GM21825 (cell line): ENCODE results near the gene RTP4.

Experiments
- ATAC-seq: cut with Tn5 transposase; IDR thresholded peaks from one replicate; pipeline ENCODE4 v1.9.1; 2021; ENCODE audit warnings: mild to moderate bottlenecking, moderate library complexity; ENCODE audit not compliant: unreplicated experiment

Gene RTP4, protein sequence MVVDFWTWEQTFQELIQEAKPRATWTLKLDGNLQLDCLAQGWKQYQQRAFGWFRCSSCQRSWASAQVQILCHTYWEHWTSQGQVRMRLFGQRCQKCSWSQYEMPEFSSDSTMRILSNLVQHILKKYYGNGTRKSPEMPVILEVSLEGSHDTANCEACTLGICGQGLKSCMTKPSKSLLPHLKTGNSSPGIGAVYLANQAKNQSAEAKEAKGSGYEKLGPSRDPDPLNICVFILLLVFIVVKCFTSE

GRCh38 chr3:187368251-187369088, at the start of gene RTP4:
Gene RTP4 (plus strand): TSS chr3:187368385. CDS start chr3:187368442, 57 bp downstream.
- peak; percentile 95 for ATAC-seq

- no peak for ATAC-seq
Observed at GRCh38 chr3:187318819-187319616, 49.2 kb upstream of the RTP4 start.

DNA sequence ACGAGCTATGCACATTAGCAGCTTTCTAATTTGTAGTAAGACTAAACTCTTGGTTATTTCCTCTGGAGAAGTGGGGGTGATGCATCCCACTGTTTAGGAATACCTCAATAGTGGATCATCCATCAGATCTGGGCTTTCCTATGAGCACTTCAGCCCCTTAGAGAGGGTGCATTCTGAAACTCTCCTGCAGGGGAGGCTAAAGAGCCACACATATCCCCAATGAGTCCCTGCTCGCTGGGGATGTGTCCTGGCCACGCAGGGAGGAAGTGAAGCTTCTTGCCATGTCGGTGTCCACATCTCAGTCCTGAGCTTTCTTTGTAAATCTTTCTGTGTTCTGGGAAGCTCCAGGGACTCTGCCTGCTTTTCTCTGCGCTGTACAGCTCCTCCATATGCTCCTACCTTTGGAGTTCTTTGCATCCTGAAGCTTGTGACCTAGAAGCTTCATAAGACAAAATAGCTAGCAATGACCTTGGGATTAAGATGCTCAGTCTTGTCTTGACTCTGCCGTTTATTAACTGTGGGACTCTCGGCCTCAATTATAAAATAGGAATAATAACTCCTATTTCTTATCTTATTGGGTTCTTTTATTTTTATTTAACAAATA, 48.4 kb upstream of the RTP4 start:
- ATAC-seq, result peak; percentile 91

DNA sequence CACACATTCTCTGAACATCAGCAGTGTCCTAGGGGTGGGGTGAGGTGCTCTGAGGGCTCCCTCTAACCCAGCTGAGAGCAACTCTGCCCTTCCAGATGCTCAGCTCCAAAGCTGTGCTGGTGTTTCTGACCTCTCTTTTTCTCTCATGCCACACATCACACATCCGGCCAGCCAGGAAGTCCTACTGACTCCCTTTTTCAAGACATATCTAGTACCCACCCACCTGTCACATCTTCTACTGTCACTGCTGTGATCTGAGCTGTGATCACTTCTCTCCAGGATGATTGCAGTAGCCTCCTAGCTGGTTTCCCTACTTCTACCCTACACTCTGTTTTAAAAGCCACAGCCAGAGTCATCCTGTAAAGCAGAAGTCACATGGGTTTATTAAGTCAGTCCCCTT, 46.4 kb upstream of the RTP4 start:
- ATAC-seq, result no peak

DNA sequence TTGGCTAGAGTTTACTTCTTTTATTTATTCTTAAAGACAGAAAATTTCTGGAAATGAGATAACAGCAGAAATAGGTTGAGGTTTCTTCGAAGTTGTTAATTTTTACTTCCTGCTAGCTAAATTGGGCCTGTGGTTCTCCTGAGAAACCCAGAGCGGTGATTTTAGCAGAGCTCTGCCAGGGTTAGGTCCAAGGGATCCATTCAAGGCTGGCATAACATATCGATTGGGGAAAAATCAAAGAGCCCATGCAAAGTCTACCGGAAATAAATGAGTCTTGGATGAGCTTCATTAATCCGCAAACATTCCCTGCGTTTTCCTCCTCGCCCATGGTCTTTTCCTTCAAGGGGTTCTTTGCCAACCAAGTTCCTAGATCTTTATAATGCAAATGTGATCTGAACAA, 45.9 kb upstream of the RTP4 start:
- no peak for ATAC-seq

DNA sequence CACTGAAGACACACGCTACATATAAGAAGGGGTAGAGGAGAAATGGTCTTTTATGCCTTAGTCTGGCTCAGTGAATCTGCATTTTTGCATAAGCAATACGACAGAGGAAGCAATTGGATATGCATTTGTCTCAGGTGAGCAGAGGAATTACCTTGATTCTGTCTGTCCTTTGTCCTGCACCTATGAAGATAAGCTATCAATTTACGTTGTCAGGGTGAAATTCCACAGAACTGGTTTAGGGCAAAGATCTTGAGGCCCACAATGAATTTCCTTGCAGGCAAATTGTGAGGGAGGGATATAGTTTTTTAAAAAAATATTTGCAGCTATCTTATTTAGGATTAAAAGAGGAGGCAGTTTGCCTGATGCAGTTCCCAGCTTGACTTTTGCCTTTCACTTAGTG, 45.1 kb upstream of the RTP4 start:
- no peak for ATAC-seq

GRCh38 chr3:187325632-187326031, 42.6 kb upstream of the RTP4 start:
- ATAC-seq, result no peak

GRCh38 chr3:187327845-187328244, 40.3 kb upstream of the RTP4 start:
- no peak for ATAC-seq

DNA sequence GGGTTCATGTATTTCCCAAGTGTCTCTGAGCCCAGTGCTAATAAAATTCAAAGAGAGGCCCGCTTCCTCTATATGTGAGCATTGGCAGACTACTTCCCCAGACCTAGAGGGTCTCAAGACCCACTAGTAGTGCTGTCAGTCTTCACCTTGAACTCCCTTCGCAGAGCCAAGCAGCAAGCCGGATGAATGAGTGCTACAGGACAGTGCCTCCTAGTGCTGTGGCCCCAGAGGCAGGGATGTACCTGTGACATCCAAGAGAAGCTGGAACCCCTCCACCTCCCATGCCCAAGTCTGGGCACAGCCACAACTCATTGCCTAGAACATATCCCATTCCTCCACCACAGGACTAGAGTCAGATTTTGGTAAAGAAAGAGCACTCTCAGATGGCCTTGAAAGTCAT, 39.5 kb upstream of the RTP4 start:
- no peak for ATAC-seq

- no peak for ATAC-seq
Observed at GRCh38 chr3:187334904-187335303, 33.3 kb upstream of the RTP4 start.

GRCh38 chr3:187336322-187336721, 31.9 kb upstream of the RTP4 start:
- no peak for ATAC-seq

DNA sequence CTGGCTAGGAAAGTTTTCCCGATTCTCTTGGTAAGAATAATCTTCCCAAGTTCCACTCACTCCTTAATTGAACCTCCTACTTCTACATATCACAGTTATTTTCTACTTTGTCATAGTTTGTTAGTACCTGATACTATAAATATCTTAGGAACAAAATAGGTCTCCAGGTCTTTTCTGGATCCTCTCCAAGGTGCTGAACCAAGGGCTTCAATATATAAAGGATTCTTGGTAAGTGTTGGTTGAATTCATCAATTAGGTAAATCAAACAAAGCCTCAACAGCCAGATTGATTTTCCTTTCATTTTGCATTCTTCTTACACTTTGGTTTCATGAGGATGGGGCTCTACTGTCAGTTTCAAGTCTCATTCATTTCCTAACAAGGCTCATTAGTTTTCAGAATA, 27.6 kb upstream of the RTP4 start:
- no peak for ATAC-seq

DNA sequence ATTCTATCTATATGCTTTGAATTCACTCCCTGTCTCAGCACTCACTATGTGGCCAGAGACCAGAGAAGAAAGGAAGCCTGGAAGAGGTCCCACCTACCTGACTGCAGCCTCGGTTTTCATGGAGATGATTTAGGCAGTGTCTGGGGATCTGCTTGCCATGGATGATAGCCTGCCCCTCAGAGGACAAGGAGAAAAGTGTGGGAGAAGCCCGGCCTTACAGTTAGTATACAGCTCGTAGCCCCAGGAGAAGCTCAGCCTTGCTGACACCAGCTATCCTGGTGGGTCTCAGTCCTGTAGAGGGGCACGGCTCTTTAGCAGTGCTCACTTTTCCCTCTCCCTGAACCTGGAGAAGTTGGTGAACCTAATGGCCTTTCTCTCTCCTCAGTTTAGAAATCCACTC, 25.9 kb upstream of the RTP4 start:
- ATAC-seq, result no peak

DNA sequence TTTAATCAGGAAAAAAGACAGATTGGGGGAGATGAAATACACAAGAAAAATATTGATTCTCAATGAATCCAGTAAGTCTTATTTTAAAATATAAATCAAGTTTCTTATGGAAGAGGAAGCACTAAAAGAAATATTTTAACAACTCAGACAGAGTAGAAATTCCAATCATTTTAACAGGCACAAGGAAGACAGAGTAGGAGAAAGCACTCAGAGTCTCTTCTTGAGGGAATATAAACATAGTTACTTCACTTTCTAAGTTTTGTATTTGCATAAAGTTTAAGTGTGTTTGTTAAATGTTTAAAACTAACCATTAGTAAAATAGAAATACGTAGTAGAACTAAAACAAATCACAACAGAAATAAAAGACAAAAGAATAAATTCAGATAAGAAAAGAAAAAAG, 24.5 kb upstream of the RTP4 start:
- ATAC-seq, result no peak

GRCh38 chr3:187352581-187353575, 15.3 kb upstream of the RTP4 start:
- no peak for ATAC-seq

DNA sequence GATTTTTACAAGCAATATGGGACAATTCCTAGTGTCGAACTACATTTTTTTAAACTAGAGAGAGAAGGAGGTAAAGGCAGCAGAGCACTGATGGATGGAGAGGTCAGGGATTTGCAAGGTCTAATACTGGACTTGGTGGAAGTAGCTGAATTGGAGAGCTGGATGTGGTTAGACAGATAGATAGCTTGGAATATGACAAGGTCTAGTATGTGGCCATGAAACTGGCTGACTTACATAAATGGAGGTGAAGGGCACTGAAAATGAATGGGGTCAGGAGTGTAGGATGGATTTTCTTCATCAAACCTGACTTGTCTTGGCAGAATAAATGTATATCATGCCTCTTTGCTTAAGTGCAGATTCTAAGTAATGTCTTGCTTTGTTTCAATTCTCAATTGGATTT, 10.1 kb upstream of the RTP4 start:
- ATAC-seq, result no peak

- no peak for ATAC-seq
Observed at GRCh38 chr3:187359798-187360486, 8.2 kb upstream of the RTP4 start.

- ATAC-seq, result no peak
Observed at GRCh38 chr3:187360596-187360995, 7.6 kb upstream of the RTP4 start.

- no peak for ATAC-seq
Observed at GRCh38 chr3:187361835-187362234, 6.3 kb upstream of the RTP4 start.
